Middle frontal gyrus (tissue), 1 donor: ENCODE measurements around the gene MMP2.

Source experiments
- DNase-seq: peaks from one replicate; pipeline ENCODE4 v3.0.0-alpha.2; 2015; ENCODE audit warnings: low spot score; ENCODE audit errors: extremely low spot score

MMP2 gene

DNA sequence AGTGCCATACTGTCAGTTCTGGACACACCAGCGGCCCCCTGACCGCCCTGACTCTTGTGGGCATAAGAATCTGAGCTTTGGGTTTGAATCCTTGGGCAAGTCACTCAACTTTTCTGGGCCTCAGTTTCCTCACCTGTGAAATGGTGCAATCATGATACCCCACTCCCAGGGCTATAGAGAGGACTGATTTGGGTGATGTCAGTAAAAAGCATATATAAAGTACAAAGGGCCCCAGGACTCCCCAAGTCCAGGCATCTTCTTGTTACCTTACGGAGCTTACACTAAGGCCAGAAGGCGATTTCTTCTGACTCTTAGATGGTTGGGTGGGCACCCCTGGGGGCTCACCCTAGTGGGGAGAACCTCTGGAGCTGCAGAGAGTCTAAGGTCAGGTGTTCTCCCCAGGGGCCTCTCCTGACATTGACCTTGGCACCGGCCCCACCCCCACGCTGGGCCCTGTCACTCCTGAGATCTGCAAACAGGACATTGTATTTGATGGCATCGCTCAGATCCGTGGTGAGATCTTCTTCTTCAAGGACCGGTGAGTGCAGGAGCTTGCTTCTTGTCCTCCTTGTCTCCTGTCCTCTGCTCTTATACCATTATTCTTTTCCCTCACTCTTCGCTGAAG, 13.9 kb downstream of the MMP2 start:
- no peak for DNase-seq

DNA sequence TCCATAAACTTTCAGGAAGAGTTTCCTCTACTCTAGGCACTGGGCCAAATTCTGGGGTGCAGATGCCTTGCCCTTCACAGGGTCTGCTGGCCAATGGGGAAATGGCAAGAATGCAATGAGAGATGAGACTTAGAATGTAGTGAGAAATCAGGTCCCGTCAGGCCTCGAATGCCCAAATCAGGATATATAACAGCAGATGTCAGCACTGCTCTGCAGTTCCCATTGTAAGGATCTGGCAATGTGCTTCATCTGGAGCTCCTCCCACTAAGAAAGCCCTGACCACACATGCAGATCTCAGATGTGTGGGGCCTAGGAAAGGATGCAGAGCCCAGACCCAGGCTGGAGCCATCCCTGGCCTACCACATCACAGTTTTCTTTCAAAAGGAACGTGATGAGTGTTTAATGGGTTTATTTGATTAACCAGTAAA, 16.0 kb downstream of the MMP2 start:
- DNase-seq, result peak; percentile 56

- no peak for DNase-seq
Observed at GRCh38 chr16:55495616-55496289, 16.8 kb downstream of the MMP2 start.

- DNase-seq, result no peak
Observed at GRCh38 chr16:55496509-55497145, 17.6 kb downstream of the MMP2 start.

DNA sequence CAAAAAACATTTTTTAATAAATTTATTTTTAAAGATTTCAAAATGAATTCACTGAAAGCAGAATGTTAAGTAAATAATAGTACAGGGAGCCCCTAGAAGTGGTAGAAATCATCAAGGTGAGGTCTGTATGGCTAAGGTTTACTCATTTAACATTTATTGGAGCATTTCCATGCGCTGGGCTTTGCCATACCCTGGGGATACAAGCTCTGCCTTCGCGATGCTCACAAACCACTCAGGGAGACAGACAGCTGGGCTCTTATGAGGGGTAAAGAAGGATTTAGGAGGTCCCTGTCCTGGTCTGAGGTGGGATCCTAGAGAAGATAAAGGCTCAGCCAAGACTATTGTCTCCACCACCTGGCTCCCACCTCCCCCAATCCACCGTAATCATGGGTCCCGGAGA, 18.6 kb downstream of the MMP2 start:
- no peak for DNase-seq

DNA sequence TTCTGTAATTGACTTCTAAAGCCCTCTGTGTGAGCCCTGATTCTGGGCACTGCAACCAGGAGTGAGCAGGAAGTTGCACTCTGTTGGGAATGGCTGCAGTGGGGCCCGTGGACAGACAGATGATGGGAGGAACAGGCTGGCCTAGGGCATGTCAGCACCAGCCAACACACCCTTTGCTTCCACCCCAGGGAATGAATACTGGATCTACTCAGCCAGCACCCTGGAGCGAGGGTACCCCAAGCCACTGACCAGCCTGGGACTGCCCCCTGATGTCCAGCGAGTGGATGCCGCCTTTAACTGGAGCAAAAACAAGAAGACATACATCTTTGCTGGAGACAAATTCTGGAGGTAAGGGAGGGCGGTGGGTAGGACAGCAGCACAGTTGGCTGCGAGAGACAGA, 19.1 kb downstream of the MMP2 start:
- no peak for DNase-seq

DNA sequence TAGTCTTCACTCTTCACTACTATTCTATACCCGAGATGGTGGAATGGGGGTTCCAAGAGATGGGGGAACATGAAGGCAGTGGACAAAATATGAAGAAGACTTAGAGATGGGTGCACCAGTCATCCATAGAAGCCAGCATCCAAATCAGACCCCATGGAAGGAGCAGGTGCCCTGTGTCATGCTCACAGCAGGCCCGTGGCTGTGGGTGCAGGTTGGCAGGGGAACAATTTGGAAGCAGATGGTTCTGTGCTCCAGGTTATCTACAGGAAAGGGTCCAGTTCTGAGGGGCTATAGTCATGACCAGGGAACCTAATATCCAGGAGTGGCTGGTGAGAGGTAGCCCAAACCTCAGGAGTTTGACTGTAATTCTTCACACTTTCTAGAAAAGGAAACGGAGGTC, 20.3 kb downstream of the MMP2 start:
- no peak for DNase-seq

DNA sequence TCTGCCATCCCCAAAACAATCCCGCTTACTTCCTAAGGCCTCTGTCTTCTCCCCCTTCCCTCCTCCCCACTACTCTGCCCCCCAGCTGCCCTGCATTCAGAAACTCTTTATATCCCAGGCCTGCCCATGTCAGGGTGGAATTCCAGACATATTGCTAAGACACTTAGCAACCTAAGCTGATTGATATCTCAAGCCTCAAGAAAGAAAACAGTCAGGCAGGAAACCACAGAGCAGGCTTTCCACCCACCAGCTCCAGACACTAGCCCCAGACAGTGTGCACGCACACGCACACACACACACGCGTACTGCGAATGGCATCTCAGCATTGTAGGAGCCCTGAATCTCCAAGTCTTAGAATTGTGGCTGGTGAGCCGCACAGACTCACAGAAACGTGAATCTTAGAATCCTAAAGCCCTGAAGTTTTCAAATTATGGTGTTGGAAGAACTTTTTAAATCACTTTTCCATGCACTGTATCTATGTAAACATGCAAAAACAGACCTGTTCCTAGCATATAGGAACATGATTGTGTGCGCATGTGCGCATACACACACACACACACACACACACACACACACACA, 21.0 kb downstream of the MMP2 start:
- DNase-seq, result no peak

DNA sequence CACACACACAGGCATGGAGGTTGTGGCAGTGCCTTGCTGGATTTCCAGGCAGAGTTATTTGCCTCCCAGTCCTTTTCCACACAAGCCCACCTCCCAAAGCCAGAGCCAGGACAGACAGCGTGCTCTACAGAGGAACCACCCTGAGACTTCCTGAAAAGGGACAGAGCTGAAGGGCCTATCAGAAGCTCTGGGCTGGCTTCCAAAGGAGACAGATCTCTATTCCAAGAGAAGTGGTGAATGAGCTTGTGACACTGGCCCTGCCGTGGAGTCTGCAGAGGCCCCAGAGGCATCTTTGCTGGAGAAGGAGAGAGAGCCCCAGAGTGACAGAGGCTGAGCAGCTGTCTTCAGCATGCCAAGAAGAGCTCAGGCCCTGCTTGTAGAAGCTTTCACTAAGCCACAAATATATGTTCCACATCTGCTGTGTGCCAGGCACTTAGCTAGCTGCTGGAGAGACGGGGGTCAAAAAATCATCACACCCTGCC, 21.6 kb downstream of the MMP2 start:
- DNase-seq, result peak; percentile 22

- no peak for DNase-seq
Observed at GRCh38 chr16:55501549-55502322, 22.7 kb downstream of the MMP2 start.

GRCh38 chr16:55502801-55503366, 23.9 kb downstream of the MMP2 start:
- peak; percentile 91 for DNase-seq

DNA sequence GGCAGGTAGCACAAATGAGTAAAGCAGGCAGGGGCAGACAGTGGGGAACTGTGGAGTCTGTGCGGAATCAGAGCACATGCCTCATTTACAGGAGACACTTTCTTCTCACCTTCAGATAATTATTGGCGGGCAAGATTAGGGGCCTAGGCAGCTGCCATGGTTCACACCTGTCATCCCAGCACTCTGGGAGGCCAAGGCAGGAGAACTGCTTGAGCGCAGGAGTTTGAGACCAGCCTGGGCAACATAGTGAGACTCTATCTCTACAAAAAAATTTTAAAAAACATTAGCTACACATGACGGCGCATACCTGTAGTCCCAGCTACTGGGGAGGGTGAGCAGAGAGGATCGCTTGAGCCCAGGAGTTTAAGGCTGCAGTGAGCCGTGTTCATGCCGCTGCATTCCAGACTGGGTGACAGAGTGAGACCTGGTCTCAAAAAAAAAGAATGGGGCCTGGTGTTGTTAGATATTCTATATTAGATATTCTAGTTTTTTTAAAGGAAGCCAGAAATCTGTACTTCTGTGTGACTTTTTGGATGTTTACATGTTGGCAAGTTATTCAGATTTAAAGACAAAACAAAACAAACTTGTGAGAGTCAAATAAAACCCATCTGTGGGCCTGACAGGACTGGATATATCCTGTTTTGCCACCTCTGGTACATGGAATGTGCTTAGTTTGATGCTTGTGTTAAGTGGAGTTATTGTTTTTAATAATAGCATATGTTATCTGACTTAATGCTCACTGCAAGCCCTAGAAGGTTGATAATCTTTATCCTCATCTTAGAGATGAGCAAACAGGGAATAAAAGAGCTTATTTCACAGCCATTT, 24.9 kb downstream of the MMP2 start:
- no peak for DNase-seq

- DNase-seq, result no peak
Observed at GRCh38 chr16:55505333-55506015, 26.5 kb downstream of the MMP2 start.

GRCh38 chr16:55506083-55506482, 27.1 kb downstream of the MMP2 start:
- no peak for DNase-seq

DNA sequence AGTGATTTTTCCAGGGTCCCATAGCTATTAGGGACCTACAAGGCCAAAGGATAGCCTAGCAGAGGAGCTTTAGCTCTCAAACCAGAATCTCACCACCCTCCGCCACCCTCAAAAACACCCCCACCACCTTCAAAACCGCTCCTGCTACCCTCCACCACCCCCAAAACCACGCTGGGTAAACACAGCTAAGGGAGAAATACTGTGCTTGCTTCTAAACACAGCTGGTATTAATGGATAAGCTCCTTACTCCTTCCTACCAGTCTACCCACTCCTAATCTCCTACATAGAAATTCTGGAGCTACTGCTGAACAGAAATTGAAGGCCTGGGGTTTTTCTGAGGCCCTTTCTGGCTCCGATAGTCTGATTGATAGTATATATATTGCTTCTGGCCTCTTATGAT, 27.7 kb downstream of the MMP2 start:
- DNase-seq, result no peak

DNA sequence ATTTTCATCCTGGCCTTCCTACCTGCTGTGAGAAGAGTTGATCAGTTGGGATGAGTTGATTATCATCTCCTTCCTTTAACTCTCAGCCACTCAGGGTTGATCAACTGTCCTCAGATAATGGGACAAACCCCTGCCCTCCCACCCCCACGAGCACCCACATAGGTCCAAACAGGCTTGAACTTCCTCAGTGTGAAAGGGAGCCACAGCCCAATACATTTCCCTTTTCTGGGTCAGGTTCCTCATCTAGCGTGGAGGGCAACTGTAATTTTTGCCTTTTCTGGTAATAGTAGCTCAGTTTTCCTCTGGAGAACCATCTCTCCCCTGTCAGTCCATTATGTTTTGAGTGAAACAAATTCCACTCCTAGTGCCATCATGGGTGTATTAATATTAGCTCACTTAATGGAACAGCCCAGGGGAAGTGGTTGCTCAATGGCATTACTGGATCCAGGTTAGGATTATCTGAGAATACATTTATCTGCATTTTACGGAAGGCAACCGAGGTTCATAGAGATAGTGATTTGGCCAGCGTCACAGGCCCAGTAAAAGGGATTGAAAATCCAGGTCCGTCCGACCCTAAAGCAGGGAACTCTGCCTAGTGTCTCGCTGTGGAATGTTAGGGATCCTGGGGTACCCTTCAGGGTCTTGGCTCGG, 29.4 kb downstream of the MMP2 start:
- DNase-seq, result no peak

DNA sequence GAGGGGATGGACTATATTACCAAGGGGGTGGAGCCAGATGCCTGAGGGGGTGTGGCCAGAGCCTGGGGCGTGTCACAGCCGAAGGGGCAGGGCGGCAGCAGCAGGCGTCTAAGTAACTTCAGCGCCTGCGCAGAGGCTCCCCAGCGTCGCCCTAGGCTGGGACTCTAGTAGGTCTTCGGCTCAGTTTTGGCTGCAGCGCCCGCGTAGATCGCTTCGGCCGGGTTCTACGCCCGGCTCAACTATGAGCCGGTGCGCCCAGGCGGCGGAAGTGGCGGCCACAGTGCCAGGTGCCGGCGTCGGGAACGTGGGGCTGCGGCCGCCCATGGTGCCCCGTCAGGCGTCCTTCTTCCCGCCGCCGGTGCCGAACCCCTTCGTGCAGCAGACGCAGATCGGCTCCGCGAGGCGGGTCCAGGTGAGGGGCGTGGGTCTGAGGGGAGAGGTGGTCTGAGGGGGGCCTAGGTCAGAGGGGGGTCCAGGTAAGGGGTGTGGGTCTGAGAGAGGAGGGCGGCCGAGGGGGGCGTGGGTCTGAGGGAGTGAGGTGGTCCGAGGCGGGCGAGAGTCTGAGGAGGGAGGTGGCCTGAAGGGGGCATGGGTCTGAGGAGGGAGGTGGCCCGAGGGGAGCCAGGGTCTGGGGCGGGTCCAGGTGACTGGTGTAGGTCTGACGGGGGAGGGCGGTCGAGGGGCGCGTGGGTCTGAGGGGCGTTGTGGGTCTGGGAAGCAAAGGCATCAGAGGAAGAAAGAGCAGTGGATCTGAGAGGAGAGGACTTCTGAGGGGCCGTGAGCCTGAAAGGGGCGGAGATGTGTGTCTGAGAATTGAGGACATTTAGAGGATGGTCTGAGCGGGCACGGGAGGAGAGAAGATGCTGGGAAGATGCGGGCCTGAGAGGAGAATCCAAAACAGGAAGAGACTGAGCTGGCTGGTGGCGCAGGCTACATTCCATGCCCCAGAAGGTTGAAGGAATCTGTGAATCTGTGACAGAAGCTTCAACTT, 30.2 kb downstream of the MMP2 start, which contains the start of gene LPCAT2:
TSS of gene LPCAT2 (plus strand) at position 132 of the 991 bp plus-strand sequence. CDS start at position 242, 110 bp downstream.
- DNase-seq, result peak; percentile 33
